Naive thymus-derived CD4-positive, alpha-beta T cell (primary cell): Measurements from ENCODE around the gene IMMT. TPM values are rescaled to one million over a fixed set of nuclear protein-coding genes. Genes with fewer than 3 reads are reported as not detected.

Experiments used
- ATAC-seq: fragments of 150-1000 bp; cut with Tn5 transposase; 2 replicates; pipeline ENCODE4 v1.10.0; 2021; ENCODE audit warnings: mild to moderate bottlenecking, moderate library complexity
- CTCF ChIA-PET: fragments of 350-600 bp; sonication (Branson Sonifier 250); formaldehyde crosslinking; loops from one replicate; lab custom pipeline; 2021; ENCODE audit warnings: antibody characterized with exemption; lab: Charles Lee
- POLR2A ChIA-PET: fragments of 350-600 bp; sonication (Branson Sonifier 250); formaldehyde crosslinking; loops from one replicate; lab custom pipeline; 2021; ENCODE audit warnings: antibody characterized with exemption, inconsistent platforms; lab: Charles Lee
- DNase-seq, 9 donors: peaks; one replicate each; pipeline versions ENCODE4 v3.0.0 to v3.0.0-alpha.2; 2020 to 2022; ENCODE audit warnings: mixed read lengths in 1 of 9
- H3K27ac ChIP-seq: one replicate; pipeline ENCODE4 v1.7.0; 2013; ENCODE audit warnings: mild to moderate bottlenecking, low read depth, low read length, moderate library complexity
- H3K27me3 ChIP-seq, 2 donors: one replicate each; pipeline ENCODE4 v1.7.0; 2013; ENCODE audit warnings: low read length in 2 of 2, mild to moderate bottlenecking in 2 of 2, moderate library complexity in 2 of 2; ENCODE audit not compliant: control insufficient read depth in 2 of 2, insufficient read depth in 2 of 2
- H3K36me3 ChIP-seq, 3 experiments: 1 replicate in 2 of 3; 2 replicates in 1 of 3; pipeline ENCODE4 v1.7.0; 2013; ENCODE audit warnings: low read length in 3 of 3, mild to moderate bottlenecking in 3 of 3, moderate library complexity in 1 of 3; ENCODE audit not compliant: insufficient read depth in 3 of 3, control insufficient read depth in 2 of 3
- H3K4me1 ChIP-seq, 2 donors: one replicate each; pipeline ENCODE4 v1.7.0; 2013; ENCODE audit warnings: low read length in 2 of 2, mild to moderate bottlenecking in 2 of 2, moderate library complexity in 1 of 2; ENCODE audit not compliant: control insufficient read depth in 2 of 2, insufficient read depth in 2 of 2
- H3K4me3 ChIP-seq: 2 replicates; pipeline ENCODE4 v1.7.0; 2013; ENCODE audit warnings: mild to moderate bottlenecking, low read length
- H3K9me3 ChIP-seq, 3 experiments: 1 replicate in 2 of 3; 2 replicates in 1 of 3; pipeline ENCODE4 v1.7.0; 2013; ENCODE audit warnings: low read length in 3 of 3; ENCODE audit not compliant: control insufficient read depth in 2 of 3
- H3K27ac Mint-ChIP-seq, 9 donors: one replicate each; pipeline ENCODE4 v1.8.0; 2020 to 2022; ENCODE audit warnings: mixed read lengths in 9 of 9, mild to moderate bottlenecking in 8 of 9, moderate library complexity in 5 of 9, inconsistent platforms in 2 of 9
- H3K27me3 Mint-ChIP-seq, 5 donors: one replicate each; pipeline ENCODE4 v1.8.0; 2021 to 2022; ENCODE audit warnings: mixed read lengths in 5 of 5, mild to moderate bottlenecking in 1 of 5
- H3K36me3 Mint-ChIP-seq, 5 donors: one replicate each; pipeline ENCODE4 v1.8.0; 2020 to 2022; ENCODE audit warnings: mixed read lengths in 5 of 5, mild to moderate bottlenecking in 3 of 5, inconsistent platforms in 1 of 5
- H3K4me1 Mint-ChIP-seq, 7 donors: one replicate each; pipeline ENCODE4 v1.8.0; 2020 to 2022; ENCODE audit warnings: mixed read lengths in 7 of 7, mild to moderate bottlenecking in 3 of 7, inconsistent platforms in 1 of 7
- H3K4me3 Mint-ChIP-seq, 10 donors: one replicate each; pipeline ENCODE4 v1.8.0; 2020 to 2022; ENCODE audit warnings: mild to moderate bottlenecking in 10 of 10, mixed read lengths in 10 of 10, moderate library complexity in 6 of 10, inconsistent platforms in 2 of 10
- H3K9me3 Mint-ChIP-seq, 11 donors: one replicate each; pipeline ENCODE4 v1.8.0; 2020 to 2022; ENCODE audit warnings: mixed read lengths in 11 of 11, mild to moderate bottlenecking in 4 of 11, inconsistent platforms in 1 of 11, moderate library complexity in 1 of 11
- intact Hi-C, 2 donors: fragments of 100-400 bp; cut with micrococcal nuclease; formaldehyde crosslinking; loops; one replicate each; pipeline ENCODE4 v1.15.1; 2023
- polyA plus RNA-seq, 2 donors: library from polyadenylated mRNA; unstranded; fragments of 300-500 nt; fragmentation: Illumina TruSeq; gene quantifications; one replicate each; pipeline ENCODE4 v1.2.3, GENCODE V29; 2021
- total RNA-seq, 6 experiments: library from RNA in 5 of 6; stranded (reverse) in 5 of 6; gene quantifications; 1 replicate in 5 of 6; 2 replicates in 1 of 6; pipeline ENCODE4 v1.2.3 and lab custom pipeline; 2021 to 2026

Gene IMMT
- total and polyA plus RNA-seq, 7 experiments from 2014 or later = 59.2 to 164 (median 77.0) TPM

DNA sequence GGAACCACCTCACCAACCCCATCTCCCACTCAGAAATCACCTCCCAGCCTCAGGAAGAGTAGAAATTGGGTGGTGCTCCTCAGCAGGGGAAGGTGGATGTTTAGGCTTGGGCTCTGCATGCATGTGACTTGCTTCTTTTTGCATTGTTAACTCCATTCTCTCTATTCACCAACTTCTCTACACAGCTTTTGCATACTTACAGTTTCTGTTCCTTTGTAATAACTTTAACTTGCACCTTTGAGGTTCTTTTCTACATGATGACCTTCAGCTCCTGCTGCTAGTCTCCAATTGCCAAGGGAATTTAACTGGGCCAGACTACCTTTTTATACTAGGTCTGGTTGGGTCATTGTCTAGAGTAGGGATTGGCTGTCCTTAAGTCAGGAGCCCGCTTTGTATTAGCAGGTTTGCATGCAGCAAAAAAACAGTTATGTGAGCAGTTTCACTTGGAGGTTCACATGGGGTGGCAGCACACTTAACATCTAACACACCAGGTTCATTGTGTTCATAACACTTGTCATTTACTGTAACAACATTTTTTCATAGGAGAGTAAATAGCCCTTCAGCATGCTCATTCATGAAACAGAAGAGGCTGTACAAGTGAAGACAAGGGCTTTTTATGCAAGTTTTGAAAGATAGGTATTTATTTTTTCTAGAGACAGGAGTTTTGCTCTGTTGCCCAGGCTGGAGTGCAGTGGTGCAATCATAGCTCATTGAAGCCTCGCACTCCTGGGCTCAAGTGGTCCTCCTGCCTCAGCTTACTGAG lies 16.0 kb upstream of the IMMT start:
- Mint-ChIP-seq H3K36me3 (peaks cover 16 to 49% (median 22%) of the 10 kb centered on the region in 5 donors), H3K27ac (peak overlapping the region in 4 of 9 donors; percentile 6 to 45 (median 16)), H3K4me1 (peaks cover 0 to 17% (median 7%) of the 10 kb centered on the region in 7 donors), H3K9me3 (no peaks in the 10 kb centered on the region), H3K4me3 (no peak overlapping the region), H3K27me3 (no peaks in the 10 kb centered on the region)
- Histone ChIP-seq H3K27me3 (no peaks in the 10 kb centered on the region), H3K9me3 (no peaks in the 10 kb centered on the region), H3K4me3 (no peak overlapping the region), H3K4me1 (no peaks in the 10 kb centered on the region), H3K36me3 (peaks cover 17 to 81% (median 21%) of the 10 kb centered on the region in 3 experiments), H3K27ac (no peak overlapping the region)
- intact Hi-C loops = no loop called here
- CTCF ChIA-PET = interaction anchor here (0.6 kb wide), 1 partner anchor 13 kb away, joined by 3 read pairs; no protein-coding TSS in a partner anchor
- ATAC-seq = no peak
- no peak for DNase-seq
- POLR2A ChIA-PET = no interaction called here

DNA sequence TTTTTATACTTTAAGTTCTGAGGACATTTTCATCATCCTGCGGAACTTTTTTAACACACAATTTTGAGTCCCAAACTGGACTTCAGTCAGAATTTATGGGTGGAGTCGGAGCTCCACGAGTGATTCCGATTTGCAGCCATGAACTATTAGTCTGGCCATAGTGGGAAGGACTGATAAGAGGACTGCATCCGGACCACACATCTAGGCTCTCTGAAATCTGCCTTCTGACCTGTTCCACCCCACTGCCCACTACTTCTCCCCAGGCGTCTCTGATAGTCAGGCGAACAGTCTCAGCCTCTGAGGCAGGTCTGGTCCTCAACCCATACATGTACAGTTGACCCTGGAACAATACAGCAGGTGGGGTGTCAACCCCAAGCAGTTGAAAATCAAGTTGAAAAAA lies 9.2 kb upstream of the IMMT start:
- ChIA-PET POLR2A (interaction anchor here (0.7 to 1.3 kb wide), 2 partner anchors 137 to 255 kb away, joined by 5 read pairs; no protein-coding TSS in a partner anchor), CTCF (no interaction called here)
- no peak for ATAC-seq
- peaks cover 4 to 31% (median 10%) of the 10 kb centered on the region in 5 donors for H3K36me3 Mint-ChIP-seq
- no peak for DNase-seq
- Histone ChIP-seq H3K36me3 (peaks cover 6 to 41% (median 16%) of the 10 kb centered on the region in 3 experiments), H3K27ac (no peak overlapping the region), H3K4me3 (no peak overlapping the region), H3K27me3 (no peaks in the 10 kb centered on the region), H3K9me3 (no peaks in the 10 kb centered on the region), H3K4me1 (peaks cover 0 to 4% of the 10 kb centered on the region in 2 donors)
- intact Hi-C loops = no loop called here
- H3K4me1 Mint-ChIP-seq = peaks cover 22 to 46% (median 38%) of the 10 kb centered on the region in 7 donors
- H3K27ac Mint-ChIP-seq = no peak overlapping the region
- H3K27me3 Mint-ChIP-seq = no peaks in the 10 kb centered on the region
- no peak overlapping the region for H3K4me3 Mint-ChIP-seq
- no peaks in the 10 kb centered on the region for H3K9me3 Mint-ChIP-seq

DNA sequence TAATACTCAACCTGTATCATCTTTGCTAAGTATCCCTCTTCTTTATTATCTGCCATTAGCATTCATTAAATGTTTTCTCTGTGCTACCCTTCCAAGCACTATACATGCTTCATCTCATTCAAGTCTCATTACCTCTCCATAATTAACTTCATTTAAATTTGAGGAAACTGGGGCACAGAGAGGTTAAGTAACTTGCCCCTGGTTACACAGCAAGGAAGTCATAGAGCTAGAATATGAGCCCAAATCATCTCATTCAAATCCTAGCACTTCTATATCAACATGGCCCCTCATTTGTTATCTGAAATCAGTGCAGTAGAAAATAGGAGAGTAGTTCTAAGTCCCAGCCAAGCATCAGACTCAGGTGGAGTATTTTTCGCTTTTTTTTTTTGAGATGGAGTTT lies 8.4 kb upstream of the IMMT start:
- H3K9me3 ChIP-seq = no peaks in the 10 kb centered on the region
- peaks cover 0 to 4% of the 10 kb centered on the region in 2 donors for H3K4me1 ChIP-seq
- H3K27ac ChIP-seq = no peak overlapping the region
- peaks cover 6 to 33% (median 14%) of the 10 kb centered on the region in 3 experiments for H3K36me3 ChIP-seq
- Mint-ChIP-seq H3K4me1 (peaks cover 19 to 50% (median 42%) of the 10 kb centered on the region in 7 donors), H3K27me3 (no peaks in the 10 kb centered on the region), H3K36me3 (peaks cover 2 to 23% (median 10%) of the 10 kb centered on the region in 5 donors), H3K4me3 (no peak overlapping the region), H3K9me3 (no peaks in the 10 kb centered on the region), H3K27ac (peak overlapping the region in 1 of 9 donors; percentile 58)
- no peak for DNase-seq
- intact Hi-C loops = no loop called here
- ChIA-PET CTCF (no interaction called here), POLR2A (interaction anchor here (0.7 to 1.3 kb wide), 2 partner anchors 136 to 255 kb away, joined by 5 read pairs; no protein-coding TSS in a partner anchor)
- H3K27me3 ChIP-seq = no peaks in the 10 kb centered on the region
- no peak for ATAC-seq
- H3K4me3 ChIP-seq = no peak overlapping the region

DNA sequence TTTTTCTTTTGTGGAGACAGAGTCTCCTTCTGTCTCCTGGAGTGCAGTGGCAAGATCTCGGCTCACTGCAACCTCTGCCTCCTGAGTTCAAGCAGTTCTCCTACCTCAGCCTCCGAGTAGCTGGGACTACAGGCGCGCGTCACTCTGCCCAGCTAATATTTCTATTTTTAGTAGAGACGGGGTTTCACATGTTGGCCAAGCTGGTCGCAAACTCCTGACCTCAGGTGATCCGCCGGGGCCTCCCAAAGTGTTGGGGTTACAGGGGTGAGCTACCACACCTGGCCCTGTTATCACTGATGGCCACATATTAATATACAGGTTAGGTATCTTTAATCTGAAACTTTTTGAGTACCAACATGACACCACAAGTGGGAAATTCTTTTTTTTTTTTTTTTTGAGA lies 7.4 kb upstream of the IMMT start:
- intact Hi-C loops = no loop called here
- peaks cover 18 to 54% (median 42%) of the 10 kb centered on the region in 7 donors for H3K4me1 Mint-ChIP-seq
- no peak overlapping the region for H3K4me3 ChIP-seq
- H3K4me1 ChIP-seq = peaks cover 0 to 4% of the 10 kb centered on the region in 2 donors
- H3K27ac ChIP-seq = no peak overlapping the region
- ChIA-PET POLR2A (no interaction called here), CTCF (no interaction called here)
- DNase-seq (no peak), ATAC-seq (no peak)
- H3K36me3 Mint-ChIP-seq = peaks cover 0 to 21% (median 10%) of the 10 kb centered on the region in 5 donors
- H3K27me3 Mint-ChIP-seq = no peaks in the 10 kb centered on the region
- peaks cover 2 to 24% (median 5%) of the 10 kb centered on the region in 3 experiments for H3K36me3 ChIP-seq
- no peaks in the 10 kb centered on the region for H3K9me3 Mint-ChIP-seq
- peak overlapping the region in 1 of 9 donors; percentile 19 for H3K27ac Mint-ChIP-seq
- no peaks in the 10 kb centered on the region for H3K27me3 ChIP-seq
- no peak overlapping the region for H3K4me3 Mint-ChIP-seq
- H3K9me3 ChIP-seq = no peaks in the 10 kb centered on the region

DNA sequence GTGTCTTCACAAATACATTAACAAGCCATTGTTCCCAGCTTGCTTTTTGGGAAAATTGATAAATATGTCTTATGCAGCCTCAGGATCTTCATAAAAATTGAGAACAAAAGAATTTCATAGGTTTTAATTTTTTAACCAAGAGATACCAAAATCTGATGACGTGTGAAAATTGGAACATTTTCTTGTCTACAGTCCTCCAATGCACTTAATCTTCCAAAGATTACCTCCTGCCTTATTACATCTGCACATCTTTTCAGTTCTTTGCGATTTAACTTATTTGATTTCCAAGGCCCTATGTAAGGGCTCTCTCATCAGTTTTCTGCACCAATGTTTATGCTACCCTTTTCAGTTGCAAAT lies 7.1 kb upstream of the IMMT start:
- ATAC-seq = no peak
- Mint-ChIP-seq H3K9me3 (no peaks in the 10 kb centered on the region), H3K4me1 (peaks cover 18 to 54% (median 42%) of the 10 kb centered on the region in 7 donors), H3K4me3 (peak overlapping the region in 2 of 10 donors; percentile 39 to 95), H3K36me3 (peaks cover 0 to 20% (median 10%) of the 10 kb centered on the region in 5 donors), H3K27ac (peak overlapping the region in 4 of 9 donors; percentile 1 to 55 (median 26)), H3K27me3 (no peaks in the 10 kb centered on the region)
- no peaks in the 10 kb centered on the region for H3K9me3 ChIP-seq
- H3K4me1 ChIP-seq = peaks cover 0 to 4% of the 10 kb centered on the region in 2 donors
- H3K27me3 ChIP-seq = no peaks in the 10 kb centered on the region
- DNase-seq = no peak
- H3K4me3 ChIP-seq = no peak overlapping the region
- H3K27ac ChIP-seq = no peak overlapping the region
- peaks cover 0 to 20% (median 3%) of the 10 kb centered on the region in 3 experiments for H3K36me3 ChIP-seq
- ChIA-PET POLR2A (no interaction called here), CTCF (no interaction called here)
- intact Hi-C loops = no loop called here

DNA sequence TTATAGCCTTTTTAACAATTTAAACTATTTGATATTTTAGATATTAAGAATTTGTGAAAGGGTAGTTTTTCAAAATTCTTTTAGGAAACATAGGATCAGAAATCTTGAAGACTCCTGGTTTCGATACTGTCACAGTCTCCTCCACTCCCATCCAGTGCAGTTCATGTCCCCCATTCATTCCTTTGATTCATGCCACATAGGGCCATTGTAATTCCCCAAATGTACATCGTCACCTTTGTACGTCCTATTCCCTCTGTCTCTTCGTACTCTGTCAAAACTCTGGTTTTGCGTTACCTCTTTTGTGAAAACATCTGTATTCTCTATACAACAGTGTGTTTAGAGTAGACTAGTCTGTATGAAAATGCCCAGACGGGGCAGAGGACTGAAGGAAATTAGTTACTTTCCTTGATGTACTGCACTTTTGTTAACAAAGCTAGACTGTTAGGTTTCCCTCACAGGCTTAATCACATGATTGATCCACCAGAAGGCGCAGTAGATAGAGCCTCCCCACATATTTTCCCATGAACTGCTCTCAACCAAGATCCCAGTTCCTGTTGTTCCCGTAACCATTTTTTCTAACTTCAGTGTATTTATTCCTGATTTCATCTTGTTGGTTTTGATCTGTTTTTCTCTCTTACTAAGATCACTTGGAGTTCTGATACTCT lies 6.5 kb upstream of the IMMT start:
- H3K27me3 ChIP-seq = no peaks in the 10 kb centered on the region
- Mint-ChIP-seq H3K27ac (peak overlapping the region in 5 of 9 donors; percentile 6 to 82 (median 55)), H3K9me3 (no peaks in the 10 kb centered on the region), H3K4me3 (peak overlapping the region in 8 of 10 donors; percentile 27 to 95 (median 46)), H3K27me3 (no peaks in the 10 kb centered on the region), H3K36me3 (peaks cover 0 to 15% (median 7%) of the 10 kb centered on the region in 5 donors), H3K4me1 (peaks cover 22 to 58% (median 45%) of the 10 kb centered on the region in 7 donors)
- ChIA-PET CTCF (interaction anchor here (0.6 kb wide), 1 partner anchor 34 kb away, joined by 6 read pairs; no protein-coding TSS in a partner anchor), POLR2A (interaction anchor here (0.6 to 3.1 kb wide), 2 partner anchors 240 to 274 kb away, joined by 4 to 17 read pairs; partner anchors contain the start of gene KDM3A)
- H3K36me3 ChIP-seq = peaks cover 0 to 15% (median 3%) of the 10 kb centered on the region in 3 experiments
- H3K4me1 ChIP-seq = peaks cover 0 to 4% of the 10 kb centered on the region in 2 donors
- DNase-seq = no peak
- H3K4me3 ChIP-seq = no peak overlapping the region
- intact Hi-C loops = no loop called here
- no peak for ATAC-seq
- no peaks in the 10 kb centered on the region for H3K9me3 ChIP-seq
- H3K27ac ChIP-seq = no peak overlapping the region
